ENCODE results near the gene KCNH4. TPM values are rescaled to one million over a fixed set of nuclear protein-coding genes. Genes with fewer than 3 reads are reported as not detected.
A peak's percentile ranks its signal among the peaks of the same experiment; 100 is the strongest.

The KCNH4 gene
- total RNA-seq, 3 donors from 2014 or later = 0.06 to 0.10 TPM; not detected in 1

DNA sequence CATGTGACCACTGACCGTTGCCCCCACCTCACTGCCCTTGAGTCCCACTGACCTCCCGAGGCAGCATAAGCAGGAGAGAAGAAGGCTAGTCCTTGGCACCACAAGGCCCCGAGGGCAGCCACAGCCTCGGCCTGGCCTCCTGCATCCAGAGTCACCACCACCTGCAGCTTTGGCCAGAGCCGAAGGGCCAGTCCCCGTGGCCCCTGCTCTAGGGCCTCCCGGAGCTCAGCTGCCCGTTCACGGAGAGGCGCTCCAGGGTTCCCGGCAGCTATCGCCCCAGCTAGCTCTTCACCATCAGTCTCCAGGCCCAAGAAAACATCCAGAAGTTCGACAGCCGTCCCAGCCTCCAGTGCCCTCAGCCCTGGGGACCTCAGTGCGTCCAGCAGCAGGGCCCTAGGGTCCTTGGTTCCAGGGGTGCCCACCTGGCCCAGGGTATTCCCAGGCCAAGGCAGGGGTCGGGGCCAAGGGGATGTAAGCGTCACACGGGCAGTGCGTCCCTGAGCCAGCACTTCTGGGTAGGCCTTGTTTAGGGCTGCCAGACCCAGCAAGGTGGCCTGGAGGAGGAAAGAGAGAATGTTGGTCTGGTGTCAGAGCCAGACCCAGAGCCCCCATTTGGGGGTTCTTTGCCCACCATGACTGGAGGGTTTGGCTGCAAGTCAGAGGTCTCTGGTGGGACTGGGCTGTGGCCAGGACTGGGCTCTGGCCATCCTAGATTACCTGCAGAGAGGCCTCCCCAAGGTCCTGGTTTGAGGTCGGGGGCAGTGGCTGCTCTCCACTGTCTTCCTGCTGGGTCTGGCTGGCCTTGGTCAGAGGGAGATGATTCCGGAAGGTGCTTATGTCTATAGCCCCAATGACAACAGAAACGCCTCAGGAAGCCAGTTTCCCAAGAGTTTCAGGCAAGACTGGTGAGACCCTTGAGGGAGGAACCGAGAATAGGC, 11.5 kb upstream of the KCNH4 start:
- Histone ChIP-seq H3K4me3 (no peak overlapping the region), H3K36me3 (ENCODE audit: low read depth) (no peaks in the 10 kb centered on the region), H3K9me3 (no peaks in the 10 kb centered on the region), H3K4me1 (ENCODE audit: low read depth) (peaks cover 3% of the 10 kb centered on the region)
- intact Hi-C loops (cut with DNase I, micrococcal nuclease) = no loop called here
- TF ChIP-seq, protein P1, sequence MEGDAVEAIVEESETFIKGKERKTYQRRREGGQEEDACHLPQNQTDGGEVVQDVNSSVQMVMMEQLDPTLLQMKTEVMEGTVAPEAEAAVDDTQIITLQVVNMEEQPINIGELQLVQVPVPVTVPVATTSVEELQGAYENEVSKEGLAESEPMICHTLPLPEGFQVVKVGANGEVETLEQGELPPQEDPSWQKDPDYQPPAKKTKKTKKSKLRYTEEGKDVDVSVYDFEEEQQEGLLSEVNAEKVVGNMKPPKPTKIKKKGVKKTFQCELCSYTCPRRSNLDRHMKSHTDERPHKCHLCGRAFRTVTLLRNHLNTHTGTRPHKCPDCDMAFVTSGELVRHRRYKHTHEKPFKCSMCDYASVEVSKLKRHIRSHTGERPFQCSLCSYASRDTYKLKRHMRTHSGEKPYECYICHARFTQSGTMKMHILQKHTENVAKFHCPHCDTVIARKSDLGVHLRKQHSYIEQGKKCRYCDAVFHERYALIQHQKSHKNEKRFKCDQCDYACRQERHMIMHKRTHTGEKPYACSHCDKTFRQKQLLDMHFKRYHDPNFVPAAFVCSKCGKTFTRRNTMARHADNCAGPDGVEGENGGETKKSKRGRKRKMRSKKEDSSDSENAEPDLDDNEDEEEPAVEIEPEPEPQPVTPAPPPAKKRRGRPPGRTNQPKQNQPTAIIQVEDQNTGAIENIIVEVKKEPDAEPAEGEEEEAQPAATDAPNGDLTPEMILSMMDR (IDR thresholded peaks at IDR 0.05) = no peak
- no peak for DNase-seq
- no peak for ATAC-seq

DNA sequence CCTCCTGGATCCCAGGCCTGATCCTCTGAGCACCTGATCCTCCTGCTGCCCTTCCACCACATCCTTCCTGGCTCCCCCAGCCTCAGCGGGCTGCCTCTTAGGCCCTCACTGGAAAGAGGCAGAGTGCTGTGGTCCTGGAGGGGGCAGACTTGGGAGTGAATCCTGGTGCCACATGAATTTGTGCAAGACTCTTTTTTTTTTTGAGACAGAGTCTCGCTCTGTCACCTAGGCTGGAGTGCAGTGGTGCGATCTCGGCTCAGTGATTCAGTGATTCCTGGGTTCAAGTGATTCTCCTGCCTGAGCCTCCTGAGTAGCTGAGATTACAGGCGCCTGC, 10.3 kb upstream of the KCNH4 start:
- TF ChIP-seq, protein P1 (IDR thresholded peaks at IDR 0.05) = no peak
- DNase-seq = no peak
- no peak overlapping the region for H3K4me3 ChIP-seq
- no peaks in the 10 kb centered on the region for H3K36me3 ChIP-seq (ENCODE audit: low read depth)
- H3K9me3 ChIP-seq = no peaks in the 10 kb centered on the region
- intact Hi-C loops (cut with DNase I, micrococcal nuclease) = no loop called here
- no peak for ATAC-seq
- H3K4me1 ChIP-seq (ENCODE audit: low read depth) = peaks cover 3% of the 10 kb centered on the region

DNA sequence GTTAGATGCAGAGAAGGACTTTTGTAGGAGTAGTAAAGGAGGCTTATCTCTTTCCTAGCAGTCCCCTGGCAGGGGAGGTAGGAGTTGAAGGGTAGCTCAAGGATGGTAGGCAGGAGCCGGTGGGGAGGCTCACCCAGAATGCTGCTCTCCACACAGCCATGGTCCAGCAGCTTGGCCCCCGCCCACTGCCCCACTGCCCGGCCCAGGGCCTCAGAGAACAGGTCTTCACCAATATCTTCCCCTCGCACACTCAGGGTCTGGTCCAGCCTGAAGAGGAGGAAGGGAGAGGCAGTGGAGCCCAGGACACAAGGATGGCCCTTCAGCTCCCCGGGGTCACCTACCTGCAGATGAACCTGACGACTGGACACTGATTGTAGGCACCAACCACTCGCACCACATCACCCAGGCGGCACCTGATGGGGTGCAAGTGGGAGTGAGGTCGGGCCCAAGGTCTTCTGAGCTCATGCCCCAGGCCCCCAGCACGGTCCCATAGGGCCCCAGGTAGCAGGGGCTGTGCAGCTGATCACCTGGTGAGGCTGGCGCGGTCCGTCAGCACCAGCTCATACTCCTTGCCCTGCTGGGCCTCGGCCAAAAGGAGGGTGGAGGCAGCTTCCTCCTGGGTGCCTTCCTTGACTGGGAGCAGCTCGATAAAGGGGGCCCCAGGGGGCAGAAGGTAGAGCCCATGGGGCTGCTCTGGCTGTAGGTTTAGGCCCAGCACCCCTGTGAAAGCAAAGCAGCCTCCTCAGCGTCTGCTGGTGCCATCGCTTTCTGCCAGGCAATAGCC, 9.7 kb upstream of the KCNH4 start:
- H3K36me3 ChIP-seq (ENCODE audit: low read depth) = no peaks in the 10 kb centered on the region
- peaks cover 3% of the 10 kb centered on the region for H3K4me1 ChIP-seq (ENCODE audit: low read depth)
- DNase-seq (no peak), ATAC-seq (no peak)
- H3K9me3 ChIP-seq = no peaks in the 10 kb centered on the region
- TF ChIP-seq, protein P1 (IDR thresholded peaks at IDR 0.05) = no peak
- no peak overlapping the region for H3K4me3 ChIP-seq
- intact Hi-C loops (cut with DNase I, micrococcal nuclease) = no loop called here

DNA sequence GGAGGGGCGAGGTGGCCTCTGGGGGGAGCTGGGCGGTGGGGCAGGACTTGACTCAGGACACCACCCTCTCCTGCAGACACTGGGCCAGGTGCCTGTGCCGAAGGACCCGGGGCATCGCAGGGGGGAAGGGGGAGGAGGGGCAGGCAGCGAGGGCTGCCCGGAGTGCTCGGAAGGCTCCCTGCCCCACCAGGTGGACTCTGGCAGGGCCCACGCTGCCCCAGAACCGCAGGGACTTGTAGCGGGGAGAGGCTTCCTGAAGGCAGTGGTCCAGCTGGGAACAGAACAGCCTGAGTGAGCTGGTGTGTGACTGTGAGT, 8.7 kb upstream of the KCNH4 start:
- no peak overlapping the region for H3K4me3 ChIP-seq
- H3K36me3 ChIP-seq (ENCODE audit: low read depth) = no peaks in the 10 kb centered on the region
- ATAC-seq (no peak), DNase-seq (no peak)
- peaks cover 6% of the 10 kb centered on the region for H3K4me1 ChIP-seq (ENCODE audit: low read depth)
- TF ChIP-seq, protein P1 (IDR thresholded peaks at IDR 0.05) = no peak
- intact Hi-C loops (cut with DNase I, micrococcal nuclease) = no loop called here
- H3K9me3 ChIP-seq = no peaks in the 10 kb centered on the region

DNA sequence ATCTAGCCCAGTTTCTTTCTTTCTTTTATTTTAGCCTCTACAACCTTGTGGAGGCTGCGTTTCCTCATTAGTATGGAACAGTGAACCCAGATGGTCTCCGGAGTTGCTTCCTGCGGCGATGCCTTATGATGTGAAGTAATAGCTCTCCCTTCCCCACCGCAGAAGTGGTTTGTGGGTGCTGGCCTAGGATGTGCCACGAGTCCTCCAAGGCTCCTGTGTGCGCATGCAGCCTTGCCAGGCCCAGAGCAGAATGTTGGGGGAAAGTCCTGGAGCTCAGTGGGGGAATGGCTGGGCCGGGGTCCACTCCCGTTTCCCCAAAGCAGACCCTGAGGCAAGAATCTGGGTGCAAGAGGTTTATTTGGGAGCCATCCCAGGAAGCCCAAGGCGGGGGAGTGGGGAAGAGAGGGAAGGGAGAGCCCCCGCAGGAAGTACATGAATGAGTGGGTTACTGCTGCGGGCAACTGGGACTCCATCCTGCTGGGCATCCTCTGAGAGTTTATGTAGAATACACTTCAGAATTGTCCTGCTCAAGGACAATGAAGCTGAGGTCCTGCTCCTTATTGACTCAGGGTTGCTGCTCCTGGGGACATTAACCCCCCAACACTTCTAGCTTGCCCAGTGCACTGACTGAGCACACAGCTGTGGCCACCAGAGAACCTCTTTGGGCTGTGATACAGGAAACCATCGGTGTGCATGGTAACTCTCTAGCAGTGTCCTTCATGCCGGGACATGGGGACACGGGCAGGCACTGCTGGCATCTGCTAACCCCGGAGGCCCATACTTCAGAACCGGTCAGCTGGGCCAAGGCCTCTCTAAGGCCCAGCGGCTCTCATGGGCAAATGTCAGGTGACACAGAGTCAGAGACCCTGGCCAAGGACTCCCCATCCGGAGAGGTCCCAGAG, 8.1 kb upstream of the KCNH4 start:
- DNase-seq = peak in 1 of 3 donors; percentile 19
- intact Hi-C loops (cut with DNase I, micrococcal nuclease) = no loop called here
- H3K36me3 ChIP-seq (ENCODE audit: low read depth) = no peaks in the 10 kb centered on the region
- TF ChIP-seq, protein P1 (IDR thresholded peaks at IDR 0.05) = no peak
- H3K4me1 ChIP-seq (ENCODE audit: low read depth) = peaks cover 8% of the 10 kb centered on the region
- no peak overlapping the region for H3K4me3 ChIP-seq
- no peaks in the 10 kb centered on the region for H3K9me3 ChIP-seq
- ATAC-seq = no peak

Data from mucosa of descending colon (tissue), 3 donors.